AG09309 (cell line): Measurements from ENCODE around the gene ERBB4.
"Not testable (repeated sequence)": the region's sequence is repeated elsewhere in the genome, so short reads cannot be mapped to it uniquely, and the experiment has no call there.

Experiments
- DNase-seq: peaks from one replicate; pipeline ENCODE4 v3.0.0-alpha.2; 2010; ENCODE audit warnings: low read depth
- H3K4me3 ChIP-seq: 2 replicates; pipeline ENCODE4 v1.5.1; 2011; ENCODE audit warnings: mild to moderate bottlenecking, low read depth, low read length, moderate library complexity; ENCODE audit not compliant: control insufficient read depth
- CTCF ChIP-seq: IDR thresholded peaks from 2 replicates; pipeline ENCODE4 v1.5.1; 2011; ENCODE audit warnings: mild to moderate bottlenecking, low read depth, low read length, inconsistent platforms; ENCODE audit not compliant: insufficient read depth, control insufficient read depth; ENCODE audit errors: missing control alignments

The ERBB4 gene

GRCh38 chr2:212109217-212109616 is 429.4 kb downstream of the ERBB4 start:
- DNase-seq: no peak
- no peak overlapping the region for H3K4me3 ChIP-seq
- no peak for TF ChIP-seq CTCF

GRCh38 chr2:212107989-212108388 is 430.6 kb downstream of the ERBB4 start:
- H3K4me3 ChIP-seq: no peak overlapping the region
- DNase-seq: no peak
- no peak for TF ChIP-seq CTCF

- DNase-seq: no peak
- H3K4me3 ChIP-seq: no peak overlapping the region
- TF ChIP-seq CTCF: no peak
Measured at GRCh38 chr2:212107014-212107413, 431.6 kb downstream of the ERBB4 start.

DNA sequence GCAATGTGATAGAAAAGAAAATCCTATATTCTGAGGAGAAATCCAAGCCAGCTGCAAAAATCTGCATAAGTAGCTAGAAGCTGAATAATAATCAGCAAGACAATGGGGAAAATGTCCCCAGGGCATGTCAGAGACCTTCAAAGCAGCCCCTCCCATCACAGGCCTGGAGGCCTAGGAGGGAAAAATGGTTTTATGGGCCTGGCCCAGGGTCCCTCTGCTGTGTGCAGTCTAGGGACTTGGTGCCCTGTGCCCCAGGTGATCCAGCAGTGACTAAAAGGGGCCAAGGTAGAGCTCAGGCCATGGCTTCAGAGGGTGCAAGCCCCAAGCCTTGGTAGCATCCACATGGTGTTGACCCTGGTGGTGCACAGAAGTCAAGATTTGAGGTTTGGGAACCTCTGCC is 432.1 kb downstream of the ERBB4 start:
- DNase-seq, H3K4me3 ChIP-seq: not testable (repeated sequence)

DNA sequence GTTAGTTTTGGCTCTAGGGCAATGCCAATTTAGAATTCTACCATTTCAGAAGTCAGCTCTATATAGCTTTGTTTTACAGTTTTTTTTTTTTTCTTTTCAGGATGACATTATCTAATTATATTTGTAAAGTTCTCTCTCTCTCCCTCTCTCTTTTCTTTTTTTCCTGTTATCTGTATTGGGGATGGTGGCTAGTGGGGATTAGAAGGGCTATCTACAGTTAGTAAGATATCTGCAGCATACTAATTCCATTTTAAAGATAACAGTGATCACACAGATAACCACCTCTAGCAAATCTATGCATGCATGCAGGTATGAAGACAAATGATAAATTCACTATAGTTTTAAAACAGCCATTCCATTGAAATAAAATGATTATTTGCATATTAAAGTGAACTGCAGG is 438.9 kb downstream of the ERBB4 start:
- no peak overlapping the region for H3K4me3 ChIP-seq
- TF ChIP-seq CTCF: no peak
- DNase-seq: no peak

- no peak overlapping the region for H3K4me3 ChIP-seq
- DNase-seq: no peak
- TF ChIP-seq CTCF: no peak
Measured at GRCh38 chr2:212098966-212099365, 439.6 kb downstream of the ERBB4 start.

DNA sequence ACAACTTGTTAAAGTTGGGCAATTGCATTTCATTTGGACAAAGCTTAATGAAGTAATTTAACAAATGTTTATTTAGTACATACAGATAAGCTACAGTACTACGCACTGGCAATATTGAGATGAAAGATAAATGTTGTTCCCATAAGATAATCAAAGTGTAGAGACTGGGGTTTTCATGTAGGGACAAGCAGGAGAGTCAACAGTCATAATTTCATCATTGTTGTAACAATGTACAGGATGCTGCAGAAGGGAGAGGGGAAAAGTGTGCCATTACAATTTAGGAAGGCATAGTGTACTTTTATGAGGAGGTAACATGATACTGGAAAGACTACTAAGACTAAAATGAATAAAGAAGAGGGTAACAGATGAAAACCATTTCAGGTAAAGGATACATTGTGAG is 441.6 kb downstream of the ERBB4 start:
- TF ChIP-seq CTCF: no peak

More for the DNA sequence above, 441.6 kb downstream of the ERBB4 start:
- H3K4me3 ChIP-seq: no peak overlapping the region
- no peak for DNase-seq
